Ovary (tissue), 3 donors: Measurements from ENCODE around the gene CC2D2A.

Experiments
- POLR2A ChIP-seq: fragments of 450-650 bp; IDR thresholded peaks from one replicate; pipeline ENCODE4 v1.6.1; 2017; ENCODE audit warnings: antibody characterized with exemption, mild to moderate bottlenecking, moderate library complexity
- TF ChIP-seq, protein P1 (sequence below), 3 donors: fragments of 450-650 bp in 2 of 3; fragments of 200-600 bp in 1 of 3; IDR thresholded peaks; one replicate each; pipeline versions ENCODE4 v1.5.1 to v1.8.0; 2016 to 2022; ENCODE audit warnings: antibody characterized with exemption in 3 of 3, mild to moderate bottlenecking in 1 of 3
- donor health status: DM: no; HTN: no; CAD: no.

DNA sequence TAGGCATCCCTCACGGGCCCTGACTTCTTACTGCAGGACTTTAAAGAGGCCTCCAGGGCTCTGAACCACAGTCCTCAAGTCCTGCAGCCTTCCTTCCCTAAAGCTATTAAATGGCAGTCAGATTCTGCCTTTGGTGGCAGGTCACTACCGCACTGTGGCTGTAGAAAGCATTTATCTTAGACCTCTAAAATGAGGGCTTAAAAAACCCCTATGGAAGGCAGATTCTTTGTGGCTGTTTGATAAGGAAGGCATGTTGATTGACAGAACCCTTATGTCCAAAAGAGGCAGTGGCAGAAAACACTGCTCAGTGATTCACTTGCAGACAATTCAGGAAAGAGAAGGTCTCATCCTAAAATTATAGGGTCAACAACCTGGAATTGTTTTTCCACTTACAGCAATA lies 106.3 kb downstream of the CC2D2A start:
- TF ChIP-seq, protein P1, sequence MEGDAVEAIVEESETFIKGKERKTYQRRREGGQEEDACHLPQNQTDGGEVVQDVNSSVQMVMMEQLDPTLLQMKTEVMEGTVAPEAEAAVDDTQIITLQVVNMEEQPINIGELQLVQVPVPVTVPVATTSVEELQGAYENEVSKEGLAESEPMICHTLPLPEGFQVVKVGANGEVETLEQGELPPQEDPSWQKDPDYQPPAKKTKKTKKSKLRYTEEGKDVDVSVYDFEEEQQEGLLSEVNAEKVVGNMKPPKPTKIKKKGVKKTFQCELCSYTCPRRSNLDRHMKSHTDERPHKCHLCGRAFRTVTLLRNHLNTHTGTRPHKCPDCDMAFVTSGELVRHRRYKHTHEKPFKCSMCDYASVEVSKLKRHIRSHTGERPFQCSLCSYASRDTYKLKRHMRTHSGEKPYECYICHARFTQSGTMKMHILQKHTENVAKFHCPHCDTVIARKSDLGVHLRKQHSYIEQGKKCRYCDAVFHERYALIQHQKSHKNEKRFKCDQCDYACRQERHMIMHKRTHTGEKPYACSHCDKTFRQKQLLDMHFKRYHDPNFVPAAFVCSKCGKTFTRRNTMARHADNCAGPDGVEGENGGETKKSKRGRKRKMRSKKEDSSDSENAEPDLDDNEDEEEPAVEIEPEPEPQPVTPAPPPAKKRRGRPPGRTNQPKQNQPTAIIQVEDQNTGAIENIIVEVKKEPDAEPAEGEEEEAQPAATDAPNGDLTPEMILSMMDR (IDR thresholded peaks at IDR 0.05), result no peak
- TF ChIP-seq POLR2A, result no peak
